DND-41 (cell line): ENCODE results near the gene PRR5.

Source experiments
- CTCF ChIP-seq: IDR thresholded peaks from 2 replicates; pipeline ENCODE4 v1.5.1; 2012; ENCODE audit warnings: borderline replicate concordance, low read length, moderate library complexity, mild to moderate bottlenecking; ENCODE audit not compliant: poor library complexity, severe bottlenecking; ENCODE audit errors: extremely low read depth
- EZH2 ChIP-seq: IDR thresholded peaks from 3 replicates; pipeline ENCODE4 v1.6.1; 2012; ENCODE audit warnings: borderline replicate concordance, low read depth, mild to moderate bottlenecking, moderate library complexity, low read length, inconsistent platforms; ENCODE audit not compliant: severe bottlenecking

DNA sequence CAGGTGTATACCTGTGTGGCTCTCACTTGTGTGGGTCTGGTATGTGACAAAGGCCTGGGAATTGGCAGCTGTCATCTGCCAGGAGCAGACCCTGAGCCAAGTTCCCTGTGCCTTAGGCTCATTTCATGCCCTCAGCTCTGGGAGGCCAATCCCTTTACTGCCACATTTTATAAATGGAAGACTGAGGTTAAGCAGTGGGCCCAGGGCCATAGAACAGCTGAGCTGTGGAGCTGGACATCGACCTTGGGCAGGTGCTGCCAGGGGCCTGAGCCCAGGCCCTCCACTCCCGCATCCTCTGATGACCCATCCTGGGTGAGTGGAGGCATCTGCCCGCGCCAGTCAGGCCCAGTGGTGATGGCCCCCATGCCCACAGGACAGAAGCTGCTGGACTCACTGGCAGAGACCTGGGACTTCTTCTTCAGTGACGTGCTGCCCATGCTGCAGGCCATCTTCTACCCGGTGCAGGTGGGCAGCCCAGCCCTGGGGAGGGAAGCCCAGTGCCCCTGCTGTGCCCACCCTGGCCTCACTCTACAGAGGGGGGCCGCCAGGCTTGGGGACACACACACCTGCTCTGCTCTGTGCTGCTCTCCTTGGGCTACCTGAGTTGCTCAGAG is 29.5 kb downstream of the PRR5 start:
- no peak for TF ChIP-seq CTCF
- TF ChIP-seq EZH2 = no peak
